RWPE2 (cell line): ENCODE data around the gene PVALB.

Source experiments
- ATAC-seq: fragments of 200-7000 bp; cut with Tn5 transposase; 3 replicates; pipeline ENCODE4 v1.9.1; 2021; ENCODE audit warnings: low read depth
- DNase-seq: peaks from one replicate; pipeline ENCODE4 v3.0.0-alpha.2; 2020; ENCODE audit warnings: low spot score
- H3K27ac ChIP-seq: fragments of 450-650 bp; 2 replicates; pipeline ENCODE4 v1.5.1; 2017; ENCODE audit warnings: mild to moderate bottlenecking; ENCODE audit not compliant: poor library complexity, severe bottlenecking
- H3K27me3 ChIP-seq: fragments of 250-450 bp; sonication (Bioruptor Pico); 2 replicates; pipeline ENCODE4 v1.5.1; 2021; ENCODE audit warnings: mild to moderate bottlenecking, moderate library complexity; ENCODE audit not compliant: insufficient read depth, poor library complexity, severe bottlenecking
- H3K36me3 ChIP-seq: fragments of 250-450 bp; sonication (Bioruptor Pico); 2 replicates; pipeline ENCODE4 v1.5.1; 2020; ENCODE audit warnings: low read depth, mild to moderate bottlenecking, moderate library complexity
- H3K4me1 ChIP-seq: fragments of 250-450 bp; sonication (Bioruptor Pico); 2 replicates; pipeline ENCODE4 v1.5.1; 2021; ENCODE audit warnings: mild to moderate bottlenecking, moderate library complexity; ENCODE audit not compliant: insufficient read depth, poor library complexity, severe bottlenecking
- H3K4me3 ChIP-seq: fragments of 250-450 bp; sonication (Bioruptor Pico); 2 replicates; pipeline ENCODE4 v1.5.1; 2021; ENCODE audit warnings: mild to moderate bottlenecking, moderate library complexity; ENCODE audit not compliant: severe bottlenecking
- H3K9me3 ChIP-seq: fragments of 250-450 bp; sonication (Bioruptor Pico); 2 replicates; pipeline ENCODE4 v1.5.1; 2021; ENCODE audit warnings: mild to moderate bottlenecking, moderate library complexity; ENCODE audit not compliant: severe bottlenecking
- CTCF ChIP-seq: fragments of 450-650 bp; IDR thresholded peaks from one replicate; pipeline ENCODE4 v1.5.1; 2017; ENCODE audit warnings: mild to moderate bottlenecking, moderate library complexity; ENCODE audit not compliant: poor library complexity, severe bottlenecking

Gene PVALB

GRCh38 chr22:36811094-36811800 is 5.6 kb downstream of the PVALB start:
- DNase-seq: no peak

GRCh38 chr22:36809351-36809750 is 7.5 kb downstream of the PVALB start:
- no peak overlapping the region for H3K27ac ChIP-seq
- H3K36me3 ChIP-seq: no peaks in the 10 kb centered on the region
- no peaks in the 10 kb centered on the region for H3K4me1 ChIP-seq
- H3K4me3 ChIP-seq: no peak overlapping the region
- H3K9me3 ChIP-seq: no peaks in the 10 kb centered on the region
- peaks cover 16% of the 10 kb centered on the region for H3K27me3 ChIP-seq
- no peak for DNase-seq
- no peak for ATAC-seq
- TF ChIP-seq CTCF: no peak

More at GRCh38 chr22:36811094-36811800, 5.6 kb downstream of the PVALB start:
- Histone ChIP-seq H3K9me3 (no peaks in the 10 kb centered on the region), H3K36me3 (no peaks in the 10 kb centered on the region), H3K27me3 (peaks cover 35% of the 10 kb centered on the region), H3K4me1 (no peaks in the 10 kb centered on the region), H3K4me3 (no peak overlapping the region), H3K27ac (no peak overlapping the region)
- ATAC-seq: no peak
- TF ChIP-seq CTCF: no peak

GRCh38 chr22:36808721-36809344 is 8.0 kb downstream of the PVALB start:
- ATAC-seq: no peak
- H3K27me3 ChIP-seq: peaks cover 12% of the 10 kb centered on the region
- no peaks in the 10 kb centered on the region for H3K4me1 ChIP-seq
- H3K9me3 ChIP-seq: no peaks in the 10 kb centered on the region
- H3K4me3 ChIP-seq: no peak overlapping the region
- no peak for TF ChIP-seq CTCF
- no peak for DNase-seq
- no peaks in the 10 kb centered on the region for H3K36me3 ChIP-seq
- no peak overlapping the region for H3K27ac ChIP-seq

GRCh38 chr22:36807627-36808026 is 9.2 kb downstream of the PVALB start:
- H3K36me3 ChIP-seq: no peaks in the 10 kb centered on the region
- H3K4me1 ChIP-seq: no peaks in the 10 kb centered on the region
- no peak for TF ChIP-seq CTCF
- no peak overlapping the region for H3K4me3 ChIP-seq
- H3K9me3 ChIP-seq: no peaks in the 10 kb centered on the region
- DNase-seq (no peak), ATAC-seq (no peak)
- no peak overlapping the region for H3K27ac ChIP-seq
- peaks cover 4% of the 10 kb centered on the region for H3K27me3 ChIP-seq

GRCh38 chr22:36806835-36807234 is 10.0 kb downstream of the PVALB start:
- no peak for DNase-seq
- H3K27me3 ChIP-seq: no peaks in the 10 kb centered on the region
- H3K36me3 ChIP-seq: no peaks in the 10 kb centered on the region
- TF ChIP-seq CTCF: no peak
- no peak overlapping the region for H3K27ac ChIP-seq
- ATAC-seq: no peak
- no peaks in the 10 kb centered on the region for H3K9me3 ChIP-seq
- H3K4me1 ChIP-seq: no peaks in the 10 kb centered on the region
- H3K4me3 ChIP-seq: no peak overlapping the region
